VCaP (cell line): Measurements from ENCODE around the gene CDIPT.

Experiments
- H3K27ac ChIP-seq: fragments of 450-650 bp; 2 replicates; pipeline ENCODE4 v1.5.1; 2017
- TF ChIP-seq, protein P1 (sequence below): fragments of 450-650 bp; conservative IDR thresholded peaks from 2 replicates; pipeline ENCODE4 v1.5.1; 2017; ENCODE audit warnings: mild to moderate bottlenecking, moderate library complexity

CDIPT gene

DNA sequence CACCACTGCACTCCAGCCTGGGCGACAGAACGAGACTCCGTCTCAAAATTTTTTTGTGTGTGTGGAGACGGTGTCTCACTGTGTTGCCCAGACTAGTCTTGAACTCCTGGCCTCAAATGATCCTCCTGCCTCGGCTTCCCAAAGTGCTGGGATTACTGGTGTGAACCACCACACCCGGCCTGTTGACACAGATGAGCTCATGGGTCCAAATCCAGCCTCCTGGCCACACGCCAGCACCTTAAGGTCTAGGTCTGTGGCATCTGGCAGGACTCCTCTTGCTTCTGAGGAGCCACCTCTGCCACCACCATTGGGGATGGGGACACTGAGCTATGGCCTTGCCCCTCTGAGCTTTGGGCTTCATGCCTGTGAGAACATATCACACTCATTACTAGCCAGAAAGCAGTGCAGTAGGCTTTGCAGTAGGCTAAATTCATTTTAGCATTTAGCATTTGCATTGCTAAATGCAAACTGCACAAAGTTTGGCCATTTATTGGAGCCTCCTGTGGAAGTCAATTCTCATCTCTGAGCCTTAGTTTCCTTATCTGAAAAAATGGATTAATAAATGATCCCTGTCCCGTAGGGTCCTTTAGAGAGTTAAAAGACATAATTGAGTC lies 5.5 kb upstream of the CDIPT start:
- H3K27ac ChIP-seq: no peak overlapping the region

DNA sequence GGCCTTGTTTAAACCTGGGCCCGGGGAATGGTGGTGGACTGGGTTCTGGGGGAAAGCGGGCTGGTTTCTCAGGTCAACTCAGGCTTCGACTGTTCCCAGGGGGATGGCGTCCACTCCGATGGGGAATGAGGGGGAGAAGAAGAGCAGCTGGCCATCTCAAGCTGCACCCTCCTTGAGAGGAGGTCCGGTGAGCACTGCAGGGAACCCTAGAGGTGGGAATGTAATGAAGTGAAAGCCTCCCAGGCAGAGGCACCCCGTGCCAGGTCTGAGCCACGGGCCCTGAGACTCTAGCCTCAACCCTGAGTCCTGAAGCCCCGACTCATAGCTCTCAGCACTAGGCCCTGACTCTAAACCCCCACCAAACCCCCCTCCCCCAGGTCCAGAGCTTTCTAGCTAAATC lies 1.2 kb upstream of the CDIPT start:
- H3K27ac ChIP-seq: no peak overlapping the region
- TF ChIP-seq, protein P1, sequence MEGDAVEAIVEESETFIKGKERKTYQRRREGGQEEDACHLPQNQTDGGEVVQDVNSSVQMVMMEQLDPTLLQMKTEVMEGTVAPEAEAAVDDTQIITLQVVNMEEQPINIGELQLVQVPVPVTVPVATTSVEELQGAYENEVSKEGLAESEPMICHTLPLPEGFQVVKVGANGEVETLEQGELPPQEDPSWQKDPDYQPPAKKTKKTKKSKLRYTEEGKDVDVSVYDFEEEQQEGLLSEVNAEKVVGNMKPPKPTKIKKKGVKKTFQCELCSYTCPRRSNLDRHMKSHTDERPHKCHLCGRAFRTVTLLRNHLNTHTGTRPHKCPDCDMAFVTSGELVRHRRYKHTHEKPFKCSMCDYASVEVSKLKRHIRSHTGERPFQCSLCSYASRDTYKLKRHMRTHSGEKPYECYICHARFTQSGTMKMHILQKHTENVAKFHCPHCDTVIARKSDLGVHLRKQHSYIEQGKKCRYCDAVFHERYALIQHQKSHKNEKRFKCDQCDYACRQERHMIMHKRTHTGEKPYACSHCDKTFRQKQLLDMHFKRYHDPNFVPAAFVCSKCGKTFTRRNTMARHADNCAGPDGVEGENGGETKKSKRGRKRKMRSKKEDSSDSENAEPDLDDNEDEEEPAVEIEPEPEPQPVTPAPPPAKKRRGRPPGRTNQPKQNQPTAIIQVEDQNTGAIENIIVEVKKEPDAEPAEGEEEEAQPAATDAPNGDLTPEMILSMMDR: no peak

More for the DNA sequence above, 5.5 kb upstream of the CDIPT start:
- TF ChIP-seq, protein P1: no peak

DNA sequence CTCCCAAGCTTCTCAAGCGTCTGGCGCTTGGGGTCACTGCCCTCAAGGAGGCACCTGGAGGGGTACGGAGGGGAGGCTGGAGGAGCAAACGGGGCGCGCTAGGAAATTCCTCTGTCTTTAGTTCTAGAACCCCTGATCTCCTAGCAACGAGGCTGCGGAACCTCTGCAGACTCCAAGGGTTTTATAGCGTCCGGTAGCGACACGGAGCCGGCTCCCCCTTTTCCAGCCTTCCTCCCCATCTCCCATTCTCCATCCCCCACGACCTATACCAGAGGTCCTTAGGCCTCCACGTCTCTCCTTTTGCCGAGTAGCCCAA lies 601 bp upstream of the CDIPT start:
- TF ChIP-seq, protein P1: peak; percentile 38
- H3K27ac ChIP-seq: peak overlapping the region; percentile 91

DNA sequence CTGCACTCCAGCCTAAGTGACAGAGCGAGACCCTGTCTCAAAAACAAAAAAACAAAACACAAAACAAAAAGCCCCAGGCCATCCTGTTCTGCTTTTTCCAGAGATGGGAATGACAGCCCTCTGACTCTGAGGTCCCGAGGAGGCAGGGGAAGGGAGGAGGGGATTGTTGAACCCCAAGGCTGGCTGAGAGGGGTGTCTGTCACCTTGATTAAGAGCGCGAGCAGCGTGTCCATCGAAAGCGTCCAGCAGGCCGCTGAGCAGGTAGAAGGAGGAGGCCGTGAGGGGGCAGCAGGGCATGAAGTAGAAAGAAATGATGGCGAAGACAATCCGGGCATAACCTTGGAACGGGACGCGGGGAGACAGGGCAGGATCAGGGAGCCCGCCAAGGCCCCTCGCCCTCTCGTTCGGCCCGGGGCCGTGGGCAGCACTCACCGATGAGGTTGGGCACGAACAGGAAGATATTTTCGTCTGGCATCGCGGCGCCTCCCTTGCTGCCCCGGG lies 593 bp downstream of the CDIPT start:
- H3K27ac ChIP-seq: peak overlapping the region; percentile 91
- TF ChIP-seq, protein P1: no peak

DNA sequence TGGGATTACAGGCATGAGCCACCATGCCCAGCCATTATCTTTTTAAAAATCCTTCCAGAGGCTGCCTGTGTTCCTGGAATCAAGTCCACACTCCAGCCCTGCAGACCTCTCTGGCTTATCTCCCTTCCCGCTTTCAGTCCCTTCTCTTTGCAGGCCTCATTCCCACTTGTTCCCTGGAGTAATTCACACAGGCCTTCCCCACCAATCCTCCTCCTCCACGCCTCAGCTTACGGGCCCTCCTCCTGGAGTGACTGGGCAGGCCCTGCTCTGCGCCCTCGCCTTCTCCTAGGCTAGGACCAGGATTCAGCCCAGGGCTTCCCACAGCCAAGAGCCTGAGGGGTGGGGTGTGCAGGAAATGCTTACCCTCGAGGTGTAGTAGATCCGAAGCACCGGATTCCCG lies 2.8 kb downstream of the CDIPT start:
- no peak overlapping the region for H3K27ac ChIP-seq
- TF ChIP-seq, protein P1: no peak

DNA sequence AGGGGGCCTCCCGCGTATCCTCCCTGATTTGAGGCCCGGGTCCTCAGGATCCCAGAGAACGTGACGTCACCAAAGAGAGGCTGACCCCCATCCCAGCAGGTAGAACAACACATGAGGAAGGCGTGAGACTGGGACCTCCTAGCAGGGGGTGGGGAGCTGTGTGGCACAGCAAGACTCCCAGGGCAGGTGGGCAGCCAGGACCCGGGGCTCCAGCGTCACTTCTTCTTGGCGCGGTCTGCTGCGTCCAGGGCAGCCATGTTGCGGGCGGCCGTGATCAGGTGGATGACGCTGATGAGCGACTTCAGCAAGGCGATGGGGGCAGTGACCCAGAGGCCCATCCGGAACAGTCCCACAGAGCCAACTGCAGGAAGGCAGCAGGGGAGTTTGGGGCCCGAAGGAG lies 4.1 kb downstream of the CDIPT start:
- H3K27ac ChIP-seq: no peak overlapping the region
- TF ChIP-seq, protein P1: no peak

DNA sequence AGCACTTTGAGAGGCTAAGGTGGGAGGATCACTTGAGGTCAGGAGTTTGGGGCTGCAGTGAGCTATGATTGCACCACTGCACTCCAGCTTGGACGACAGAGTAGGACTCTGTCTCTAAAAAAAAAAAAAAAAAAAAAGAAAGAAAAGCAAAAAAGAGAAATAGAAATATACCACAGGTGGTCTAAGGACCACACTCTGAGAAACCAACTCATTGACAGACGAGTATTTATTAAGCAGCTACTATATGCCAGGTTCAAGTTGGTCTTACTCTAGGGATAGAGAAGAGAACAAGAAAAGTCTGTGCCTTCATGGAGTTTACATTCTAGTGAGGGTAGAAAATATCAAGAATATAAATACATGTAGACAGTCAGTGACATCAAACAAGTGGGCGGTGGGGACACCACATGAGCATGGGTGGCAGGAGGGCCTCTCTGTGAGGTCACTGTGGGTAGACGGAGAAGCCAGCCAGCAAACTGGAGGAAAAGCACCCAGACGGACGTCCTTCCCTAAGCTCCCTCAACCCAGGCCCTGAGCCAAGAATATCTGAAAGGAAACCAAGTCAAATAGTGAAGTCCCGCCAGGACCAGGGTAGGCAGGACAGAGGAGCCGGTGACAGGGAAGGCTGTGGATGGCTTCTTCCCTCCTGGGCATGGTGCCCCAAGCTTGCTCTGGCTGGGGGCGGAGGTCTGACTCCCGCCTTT lies 4.7 kb downstream of the CDIPT start:
- no peak overlapping the region for H3K27ac ChIP-seq
- TF ChIP-seq, protein P1: no peak
